ENCODE data around the gene BRD4. TPM values are rescaled to one million over a fixed set of nuclear protein-coding genes. Genes with fewer than 3 reads are reported as not detected.
A peak's percentile ranks its signal among the peaks of the same experiment; 100 is the strongest.

BRD4 gene
- total RNA-seq, 1 donor: 25.7 TPM

GRCh38 chr19:15188851-15189250 is 143.5 kb downstream of the BRD4 start:
- no peak overlapping the region for H2AFZ ChIP-seq (ENCODE audit: low read length)
- DNase-seq (ENCODE audit: insufficient read length, low spot score, missing footprints): no peak
- peaks cover 77% of the 10 kb centered on the region for H3K36me3 ChIP-seq (ENCODE audit: insufficient read depth, low read length)

GRCh38 chr19:15187026-15188007 is 145.0 kb downstream of the BRD4 start:
- TF ChIP-seq CTCF (IDR thresholded peaks at IDR 0.05; ENCODE audit: extremely low read depth, low read depth, low read length): no peak
- H3K9me3 ChIP-seq (ENCODE audit: low read depth, low read length): no peaks in the 10 kb centered on the region
- H2AFZ ChIP-seq (ENCODE audit: low read length): no peak overlapping the region
- peaks cover 73% of the 10 kb centered on the region for H3K36me3 ChIP-seq (ENCODE audit: insufficient read depth, low read length)
- peaks cover 16% of the 10 kb centered on the region for H3K79me2 ChIP-seq (ENCODE audit: insufficient read depth, low read length)
- no peak overlapping the region for H3K27ac ChIP-seq (ENCODE audit: low read depth, low read length)
- no peaks in the 10 kb centered on the region for H3K27me3 ChIP-seq (ENCODE audit: insufficient read depth, low read length)
- no peak overlapping the region for H3K4me2 ChIP-seq (ENCODE audit: insufficient read depth, low read length)
- H4K20me1 ChIP-seq (ENCODE audit: insufficient read depth, low read length): peaks cover 6% of the 10 kb centered on the region
- no peaks in the 10 kb centered on the region for H3K4me1 ChIP-seq (ENCODE audit: insufficient read depth, low read length)
- DNase-seq (ENCODE audit: insufficient read length, low spot score, missing footprints): peak; percentile 77
- no peak overlapping the region for H3K4me3 ChIP-seq (ENCODE audit: insufficient read depth, low read length)

More at GRCh38 chr19:15188851-15189250, 143.5 kb downstream of the BRD4 start:
- Histone ChIP-seq H3K27me3 (ENCODE audit: insufficient read depth, low read length) (no peaks in the 10 kb centered on the region), H3K4me2 (ENCODE audit: insufficient read depth, low read length) (no peak overlapping the region), H3K79me2 (ENCODE audit: insufficient read depth, low read length) (peaks cover 26% of the 10 kb centered on the region), H3K27ac (ENCODE audit: low read depth, low read length) (no peak overlapping the region), H3K4me1 (ENCODE audit: insufficient read depth, low read length) (no peaks in the 10 kb centered on the region), H3K9me3 (ENCODE audit: low read depth, low read length) (no peaks in the 10 kb centered on the region), H3K4me3 (ENCODE audit: insufficient read depth, low read length) (no peak overlapping the region), H4K20me1 (ENCODE audit: insufficient read depth, low read length) (peaks cover 6% of the 10 kb centered on the region)
- TF ChIP-seq CTCF (IDR thresholded peaks at IDR 0.05; ENCODE audit: extremely low read depth, low read depth, low read length): no peak

Small RNAs within 50 kb of the gene (small RNA-seq; reads per million reads assigned to genes)
- not detected for gene AC005776.1

Other genes starting within 250 kb of the BRD4 start
- gene SYDE1, start 225.1 kb downstream of the BRD4 start, total RNA-seq: 45.1 and 56.8 TPM in 2 replicates
- gene NOTCH3, start 131.5 kb downstream of the BRD4 start, total RNA-seq: 49.8 and 51.8 TPM in 2 replicates
- 0.29 TPM in 1 of 2 replicates, not detected in the other for gene EPHX3, start 100.1 kb downstream of the BRD4 start, total RNA-seq
- 18.1 and 18.6 TPM in 2 replicates for gene AKAP8, start 47.2 kb upstream of the BRD4 start, total RNA-seq
- 63.9 and 69.5 TPM in 2 replicates for gene AKAP8L, start 86.4 kb upstream of the BRD4 start, total RNA-seq
- gene WIZ, start 117.4 kb upstream of the BRD4 start, total RNA-seq: 8.3 and 9.8 TPM in 2 replicates
- under 0.01 TPM in 2 replicates for gene RASAL3, start 132.0 kb upstream of the BRD4 start, total RNA-seq
- gene PGLYRP2, start 147.0 kb upstream of the BRD4 start, total RNA-seq: not detected in 2 replicates
- gene CYP4F22, start 176.0 kb upstream of the BRD4 start, total RNA-seq: not detected in 2 replicates

Data from osteoblast (primary cell).